DMS 273 (cell line): ENCODE results near the gene PCNT.

Source experiments
- DNase-seq: peaks from one replicate; lab custom pipeline; 2025; ENCODE audit not compliant: unreplicated experiment; lab: John Stamatoyannopoulos, UW

PCNT gene

DNA sequence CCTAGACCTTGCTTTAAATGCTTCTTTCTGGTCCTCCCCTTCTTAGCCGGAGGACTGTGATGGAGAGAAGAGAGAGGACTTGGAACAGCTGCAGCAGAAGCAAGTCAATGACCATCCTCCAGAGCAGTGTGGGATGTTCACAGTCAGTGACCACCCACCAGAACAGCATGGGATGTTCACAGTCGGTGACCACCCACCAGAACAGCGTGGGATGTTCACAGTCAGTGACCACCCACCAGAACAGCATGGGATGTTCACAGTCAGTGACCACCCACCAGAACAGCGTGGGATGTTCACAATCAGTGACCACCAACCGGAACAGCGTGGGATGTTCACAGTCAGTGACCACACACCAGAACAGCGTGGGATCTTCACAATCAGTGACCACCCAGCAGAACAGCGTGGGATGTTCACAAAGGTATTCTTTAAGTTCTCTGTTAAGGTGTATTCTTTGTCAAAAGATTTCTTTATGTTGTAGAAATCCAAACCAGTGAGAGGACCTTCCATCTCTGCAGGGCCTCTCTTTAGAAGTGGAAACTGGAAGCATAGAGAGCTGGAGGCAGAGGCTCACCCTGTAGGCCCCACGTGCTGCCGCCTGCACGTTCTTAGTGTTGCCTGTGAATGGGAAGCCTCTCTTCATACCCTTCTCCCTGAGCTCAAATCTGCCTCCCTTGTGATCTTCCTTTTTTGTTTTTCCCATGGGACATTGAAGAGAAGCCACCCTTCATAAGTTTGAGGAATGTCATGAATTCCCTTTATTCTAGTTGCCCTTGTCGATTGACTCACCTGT, 10.6 kb downstream of the PCNT start:
- no peak for DNase-seq

DNA sequence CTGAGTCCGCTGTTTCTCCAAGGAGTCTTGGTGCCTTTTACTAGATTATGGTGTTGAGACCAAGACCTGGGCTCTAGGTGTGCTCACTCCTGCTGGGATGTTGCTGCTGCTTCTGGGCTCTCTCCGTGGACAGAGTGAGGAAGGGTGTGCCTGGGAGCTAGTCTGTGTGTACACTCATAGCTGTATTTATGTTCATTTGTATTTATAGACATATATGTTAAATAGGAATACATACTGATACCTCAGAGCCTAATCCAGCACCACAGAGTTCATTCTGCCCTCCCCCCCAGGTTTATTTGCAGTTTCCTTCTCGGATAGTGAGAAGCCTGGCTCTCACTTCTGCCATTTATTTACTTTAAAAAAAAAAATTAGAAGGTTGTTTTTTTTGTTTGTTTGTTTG, 12.6 kb downstream of the PCNT start:
- DNase-seq: no peak

DNA sequence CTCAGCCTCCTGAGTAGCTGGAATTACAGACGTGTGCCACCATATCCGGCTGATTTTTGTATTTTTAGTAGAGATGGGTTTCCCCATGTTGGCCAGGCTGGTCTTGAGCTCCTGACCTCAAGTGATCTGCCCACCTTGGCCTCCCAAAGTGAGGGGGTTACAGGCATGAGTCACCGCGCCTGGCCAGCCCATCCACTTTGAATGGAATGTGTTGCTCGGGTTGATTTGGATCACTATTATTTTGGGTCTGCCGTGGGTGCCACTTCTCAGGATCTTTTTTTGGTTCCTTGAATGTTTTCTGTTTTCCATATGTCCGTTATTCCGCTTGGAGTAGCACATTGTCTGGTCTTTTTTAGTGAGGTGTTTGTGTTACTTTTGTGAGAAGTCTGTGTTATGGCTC, 17.0 kb downstream of the PCNT start:
- DNase-seq: no peak

DNA sequence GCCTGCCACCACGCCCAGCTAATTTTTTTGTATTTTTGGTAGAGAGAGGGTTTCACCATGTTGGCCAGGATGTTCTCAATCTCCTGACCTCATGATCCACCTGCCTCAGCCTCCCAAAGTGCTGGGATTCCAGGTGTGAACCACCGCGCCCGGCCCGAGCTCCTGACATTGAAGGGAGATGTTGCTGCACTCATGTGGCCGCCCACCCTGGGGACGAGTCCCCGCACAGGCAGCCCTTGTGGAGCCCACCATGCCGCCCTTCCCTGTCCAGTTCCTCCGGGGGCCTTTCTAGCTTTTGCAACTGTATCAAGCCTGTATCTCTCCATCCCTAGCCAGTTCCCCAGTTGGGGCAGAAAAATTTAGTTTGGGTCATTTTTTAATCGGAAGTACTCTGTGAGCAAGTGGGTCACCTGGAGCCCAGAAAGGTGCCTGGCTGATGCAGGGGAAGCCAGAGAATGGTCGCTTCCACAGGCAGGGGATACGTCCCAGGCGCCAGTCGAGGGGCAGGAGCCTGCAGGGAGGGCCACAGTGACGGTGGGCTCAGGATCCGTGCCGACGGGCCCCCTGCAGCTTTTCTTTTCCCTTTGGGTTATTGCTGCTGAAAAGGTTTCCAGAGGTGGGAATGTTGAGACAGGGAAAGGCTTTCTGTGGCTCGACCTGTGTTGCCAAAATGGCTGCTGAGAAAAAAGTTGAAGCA, 20.4 kb downstream of the PCNT start:
- no peak for DNase-seq

DNA sequence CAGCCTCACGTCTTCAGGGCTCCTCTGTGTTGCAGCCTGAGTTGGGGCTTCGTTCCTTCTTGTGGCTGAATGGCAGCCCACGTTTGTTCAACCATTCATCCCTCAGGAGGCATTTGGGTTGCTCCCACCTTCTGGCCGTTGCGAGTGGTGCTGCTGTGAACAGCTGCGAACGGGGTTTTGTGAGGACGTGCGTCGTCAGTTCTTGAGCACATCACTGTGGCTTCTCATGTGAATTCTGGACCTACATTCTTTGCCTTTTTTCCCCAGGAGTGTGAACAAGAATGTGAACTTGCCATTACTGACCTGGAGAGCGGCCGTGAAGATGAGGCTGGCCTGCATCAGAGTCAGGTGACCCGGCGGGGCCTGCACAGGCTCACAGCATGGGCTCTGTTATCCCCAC, 21.9 kb downstream of the PCNT start:
- DNase-seq: no peak

DNA sequence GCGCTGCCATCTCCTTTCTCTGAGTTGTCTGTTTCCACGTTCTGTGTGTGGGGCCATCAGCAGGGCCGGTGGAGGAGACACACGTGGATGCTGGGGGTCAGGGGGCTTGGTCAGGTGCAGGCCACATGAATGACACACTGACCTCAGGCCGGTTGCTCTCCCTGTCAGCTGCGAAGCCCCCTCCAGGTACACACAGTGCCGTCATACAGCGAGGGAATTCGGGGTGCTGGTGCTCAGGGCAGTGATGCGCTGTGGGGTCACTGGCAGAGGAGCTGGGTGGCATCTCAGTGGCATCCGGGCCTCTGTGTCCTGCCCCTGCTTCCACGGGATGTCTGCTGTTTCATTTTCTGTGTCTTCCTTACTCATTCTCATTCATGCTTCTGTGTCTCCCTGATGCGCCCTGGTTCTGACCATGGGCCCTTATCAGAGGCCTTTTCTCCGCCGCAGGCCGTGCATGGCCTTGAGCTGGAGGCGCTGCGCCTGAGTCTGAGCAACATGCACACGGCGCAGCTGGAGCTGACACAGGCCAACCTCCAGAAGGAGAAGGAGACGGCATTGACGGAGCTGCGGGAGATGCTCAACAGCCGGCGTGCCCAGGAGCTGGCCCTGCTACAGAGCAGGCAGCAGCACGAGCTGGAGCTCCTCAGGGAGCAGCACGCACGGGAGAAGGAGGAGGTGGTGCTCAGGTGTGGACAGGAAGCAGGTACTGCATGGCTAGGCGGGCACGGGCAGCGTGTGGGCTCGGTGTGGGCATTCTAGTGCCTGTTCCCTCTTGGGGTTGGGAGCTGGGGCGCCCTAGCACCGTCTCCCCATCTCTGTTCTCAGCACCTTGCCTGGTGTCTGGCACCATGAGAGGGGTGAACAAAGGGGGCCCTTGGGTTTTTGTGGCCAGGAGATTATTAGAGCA, 22.6 kb downstream of the PCNT start:
- DNase-seq: no peak

DNA sequence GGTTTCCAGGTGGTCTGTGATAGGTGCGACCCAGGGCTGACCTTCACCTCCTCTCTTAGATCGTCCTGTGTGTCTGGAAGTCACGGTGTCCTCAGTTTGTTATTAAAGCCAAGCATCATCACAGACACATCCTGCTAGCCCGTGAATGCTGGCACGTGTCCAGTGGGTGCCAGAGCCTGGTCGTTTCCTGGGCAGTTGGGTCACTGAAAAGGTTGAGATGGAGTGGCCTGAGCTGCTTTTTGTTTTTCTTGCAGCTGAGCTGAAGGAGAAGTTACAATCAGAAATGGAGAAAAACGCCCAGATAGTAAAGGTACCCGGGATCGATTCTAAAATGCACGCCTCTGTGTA, 23.2 kb downstream of the PCNT start:
- no peak for DNase-seq

DNA sequence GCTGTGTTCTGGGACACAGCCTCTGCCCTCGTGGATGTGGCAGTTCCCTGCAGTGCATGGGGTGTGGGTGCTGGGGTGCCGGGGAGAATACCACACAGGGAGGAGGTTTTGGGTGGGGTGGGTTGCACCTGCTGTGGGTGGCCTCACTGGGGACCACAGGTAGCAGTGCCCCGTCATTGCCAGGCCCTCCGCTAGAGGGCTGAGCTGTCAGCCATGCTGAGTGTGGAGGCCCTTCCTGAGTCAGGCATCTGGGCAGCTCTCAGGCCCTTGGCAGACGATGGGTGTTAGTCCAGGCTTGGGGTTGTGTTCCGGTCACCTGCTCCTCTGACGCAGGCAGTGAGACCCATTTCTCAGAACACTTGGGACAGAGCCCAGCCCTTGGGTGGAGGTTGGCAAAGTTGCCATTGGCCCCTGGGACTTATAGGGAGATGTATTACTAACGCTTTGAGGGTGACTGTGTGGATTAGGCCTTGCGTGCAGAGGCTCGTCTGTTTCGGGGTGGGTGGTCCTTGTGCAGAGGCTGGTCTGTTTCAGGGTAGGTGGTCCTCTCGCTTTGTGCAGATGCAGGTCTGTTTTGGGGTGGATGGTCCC, 23.9 kb downstream of the PCNT start:
- no peak for DNase-seq

DNA sequence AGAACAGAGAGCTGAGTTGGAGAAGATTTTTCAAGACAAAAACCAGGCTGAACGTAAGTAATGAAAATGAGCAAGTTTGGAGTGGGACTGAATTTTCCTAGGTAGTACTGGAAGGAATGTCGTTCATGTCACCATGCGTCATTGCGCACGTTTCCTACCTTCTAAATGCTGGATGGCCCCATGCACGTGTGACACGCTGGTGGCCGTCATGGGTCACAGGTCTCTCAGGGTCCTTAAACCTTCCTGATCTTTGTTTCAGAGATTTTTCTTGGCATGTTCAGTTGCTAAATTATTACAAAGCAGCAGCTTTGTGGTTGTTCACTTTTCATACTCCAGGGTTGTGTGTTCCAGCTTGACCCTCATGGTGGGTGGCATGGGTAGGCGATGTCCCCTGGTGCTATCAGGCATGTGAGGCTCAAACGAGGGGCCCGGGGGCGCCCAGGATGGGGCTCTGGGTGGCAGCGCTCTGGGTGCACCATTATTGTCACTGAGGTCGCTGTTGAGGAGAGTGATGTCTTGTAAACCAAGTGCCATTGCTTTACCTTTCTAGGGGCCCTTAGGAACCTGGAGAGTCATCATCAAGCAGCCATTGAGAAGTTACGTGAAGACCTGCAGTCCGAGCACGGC, 25.3 kb downstream of the PCNT start:
- DNase-seq: no peak

DNA sequence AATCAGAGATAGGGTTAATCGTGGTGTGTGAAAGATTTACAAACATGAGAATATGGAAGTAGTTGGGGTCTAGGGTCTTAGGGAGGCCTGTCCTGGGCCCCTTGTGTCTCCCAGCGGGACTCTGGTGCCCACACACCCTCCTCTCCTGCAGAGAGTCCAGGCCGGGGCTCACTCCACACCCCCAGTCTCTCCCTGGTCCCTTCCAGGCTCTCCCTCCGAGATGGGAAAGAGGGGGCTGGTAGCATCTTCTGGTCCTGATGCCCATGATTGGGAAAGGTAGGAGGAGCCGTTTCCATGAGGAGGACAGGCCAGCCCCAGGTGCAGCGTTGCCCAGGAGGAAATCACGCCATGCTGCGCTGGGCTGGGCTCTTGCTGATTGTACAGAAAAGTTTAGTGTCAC, 26.6 kb downstream of the PCNT start:
- no peak for DNase-seq

DNA sequence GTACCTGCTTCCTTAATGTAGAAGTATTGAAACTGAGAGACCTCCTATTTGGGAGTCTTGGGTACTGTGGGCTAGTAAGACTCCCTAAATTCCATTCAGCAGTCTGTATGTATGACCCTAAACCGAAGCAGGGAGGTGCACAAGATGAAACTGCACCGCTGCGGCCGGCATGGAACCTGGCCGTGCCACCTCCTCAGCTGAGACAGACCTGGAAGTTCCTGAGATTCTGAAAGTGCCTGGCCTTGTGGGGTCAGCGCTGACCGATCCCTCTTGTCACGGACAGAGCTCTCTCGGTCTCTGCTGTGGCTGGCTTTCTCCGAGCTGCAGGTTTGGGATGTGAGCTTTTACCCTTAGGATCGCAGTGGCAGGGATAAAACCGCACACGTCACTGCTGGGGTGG, 27.0 kb downstream of the PCNT start:
- no peak for DNase-seq

DNA sequence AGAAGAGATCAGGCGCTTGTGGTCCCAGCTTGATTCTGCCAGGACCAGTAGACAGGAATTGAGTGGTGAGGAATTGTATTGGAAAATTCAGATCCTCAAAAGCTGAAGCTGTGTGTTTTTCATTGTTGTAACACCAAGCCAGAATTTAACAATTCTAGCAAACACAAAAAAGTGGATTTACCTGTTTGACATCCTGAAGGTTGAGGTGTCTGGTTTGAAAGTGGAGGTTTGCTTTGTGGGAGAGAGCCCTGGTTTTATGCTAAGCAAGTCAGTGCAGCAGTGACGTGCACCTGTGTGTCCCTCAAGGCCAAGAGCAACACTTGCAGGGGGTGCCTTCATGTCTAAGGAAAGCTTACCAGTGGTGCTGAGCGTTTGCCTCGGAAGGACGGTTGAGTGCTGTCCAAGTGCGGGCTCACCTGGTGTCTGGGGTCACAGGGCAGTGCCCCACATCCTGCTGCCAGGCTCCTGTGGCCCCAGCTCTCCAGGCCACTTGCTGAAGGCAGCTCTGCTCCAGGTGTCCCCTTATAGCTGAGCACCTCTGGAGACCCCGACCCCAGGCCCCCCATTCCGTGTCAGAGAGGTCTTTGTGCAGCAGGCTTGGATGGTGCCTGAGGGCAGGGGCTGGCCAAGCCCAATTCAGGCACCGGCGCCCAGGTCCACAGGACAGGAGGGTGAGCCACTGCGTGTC, 27.7 kb downstream of the PCNT start:
- no peak for DNase-seq

DNA sequence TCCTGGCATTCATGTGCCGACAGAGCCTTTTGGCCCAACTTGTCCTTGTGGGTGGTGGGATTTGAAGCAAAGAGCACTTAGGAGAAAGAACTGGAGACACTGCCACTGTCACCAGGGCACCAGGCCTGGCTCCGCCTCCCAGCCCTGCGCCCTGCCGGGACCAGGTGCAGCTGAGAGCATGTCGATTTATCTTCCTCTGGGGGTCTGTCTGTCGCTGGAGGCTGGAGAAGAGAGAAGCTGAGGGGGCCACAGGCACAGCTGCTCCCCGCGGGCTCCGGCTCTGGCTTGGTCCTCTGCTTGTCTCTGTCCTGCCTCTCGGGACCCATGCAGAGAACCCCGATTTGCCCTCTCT, 28.2 kb downstream of the PCNT start:
- DNase-seq: no peak

DNA sequence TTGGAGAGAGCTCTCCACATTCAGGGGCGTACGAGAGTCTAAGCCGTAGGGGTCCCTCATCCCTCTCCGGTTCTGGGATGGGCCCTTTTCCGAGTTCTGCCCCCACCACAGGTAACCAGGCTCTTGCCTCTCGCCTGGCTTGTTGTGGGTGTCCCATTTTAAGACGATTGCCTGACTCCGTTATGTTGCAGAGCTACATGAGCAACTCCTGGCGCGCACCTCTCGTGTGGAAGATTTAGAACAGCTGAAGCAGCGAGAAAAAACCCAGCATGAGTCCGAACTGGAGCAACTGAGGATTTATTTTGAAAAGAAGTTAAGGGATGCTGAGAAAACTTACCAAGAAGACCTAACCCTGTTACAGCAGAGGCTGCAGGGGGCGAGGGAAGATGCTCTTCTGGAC, 29.0 kb downstream of the PCNT start:
- no peak for DNase-seq

DNA sequence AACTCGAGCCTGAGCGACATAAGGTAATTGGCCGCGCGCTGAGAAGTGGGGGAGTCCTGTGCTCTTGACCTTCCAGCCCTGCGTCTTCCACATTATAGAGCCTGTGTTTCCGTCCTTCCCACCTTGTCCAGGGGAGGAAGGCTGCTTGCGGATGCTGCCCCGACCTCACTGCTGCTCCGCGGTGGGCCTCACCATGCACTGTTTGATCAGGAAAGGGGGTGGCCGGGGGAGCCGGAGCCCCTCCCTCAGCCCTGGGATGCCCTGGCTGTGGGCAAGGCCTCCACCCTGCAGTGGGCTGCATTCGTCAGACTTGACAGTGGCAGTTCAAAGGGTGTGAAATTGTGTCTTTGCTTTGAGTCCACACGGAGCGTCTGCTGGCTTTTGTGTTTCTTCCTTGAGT, 30.1 kb downstream of the PCNT start:
- DNase-seq: no peak

DNA sequence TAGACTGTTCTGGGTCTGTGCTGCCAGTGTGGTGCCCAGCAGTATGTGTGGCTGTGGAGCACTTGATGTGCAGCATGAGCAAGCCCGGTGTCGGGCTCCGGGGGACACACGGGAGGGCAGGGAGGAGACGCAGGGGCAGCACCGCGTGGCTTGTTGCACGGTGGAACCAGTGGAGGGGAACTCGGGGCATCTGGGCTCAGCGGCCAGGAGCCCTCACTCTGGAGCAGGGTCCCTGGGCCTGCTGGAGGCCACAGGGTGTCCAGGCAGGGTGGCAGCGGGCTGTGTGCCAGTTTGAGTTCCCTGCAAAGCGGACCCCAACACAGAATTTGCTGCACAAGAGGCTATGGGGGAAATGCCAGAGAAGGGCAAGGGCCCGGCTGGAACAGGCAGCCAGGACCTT, 30.6 kb downstream of the PCNT start:
- DNase-seq: no peak

DNA sequence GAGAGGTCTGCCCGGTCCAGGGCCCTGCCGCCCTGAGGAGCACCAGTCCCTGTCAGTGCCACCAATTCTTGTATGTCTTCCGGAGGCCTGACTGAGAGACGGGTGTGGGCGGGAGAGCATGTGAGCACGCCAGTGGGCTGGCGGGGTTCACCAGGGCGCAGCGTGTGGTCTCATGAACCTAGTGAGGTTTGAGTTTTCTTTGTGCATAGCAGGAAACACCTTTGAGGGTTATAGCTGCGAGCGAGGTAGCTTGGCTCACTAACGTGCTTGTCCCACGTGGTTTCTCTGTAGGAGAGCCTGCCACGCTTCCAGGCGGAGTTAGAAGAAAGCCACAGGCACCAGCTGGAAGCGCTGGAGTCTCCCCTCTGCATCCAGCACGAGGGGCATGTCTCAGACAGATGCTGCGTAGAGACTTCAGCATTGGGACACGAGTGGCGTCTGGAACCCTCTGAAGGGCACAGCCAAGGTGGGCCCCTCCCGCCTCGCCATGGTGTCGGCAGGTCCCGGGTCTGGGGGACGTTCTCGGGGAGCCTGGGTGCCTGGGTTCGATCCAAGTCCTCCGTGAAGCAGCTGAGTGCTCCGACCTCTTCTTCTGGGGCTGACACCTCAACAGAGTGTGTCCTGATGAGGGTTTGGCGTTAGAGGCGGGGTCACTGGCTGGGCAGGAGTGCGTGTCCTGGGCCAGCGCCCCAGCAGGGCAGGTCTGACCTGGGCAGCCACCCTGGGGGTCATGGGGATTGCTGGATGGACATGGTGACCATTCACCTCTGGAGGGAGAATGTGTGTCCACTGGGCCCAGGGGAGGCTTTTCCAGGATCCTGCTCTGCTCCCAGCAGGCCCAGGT, 31.4 kb downstream of the PCNT start:
- no peak for DNase-seq

DNA sequence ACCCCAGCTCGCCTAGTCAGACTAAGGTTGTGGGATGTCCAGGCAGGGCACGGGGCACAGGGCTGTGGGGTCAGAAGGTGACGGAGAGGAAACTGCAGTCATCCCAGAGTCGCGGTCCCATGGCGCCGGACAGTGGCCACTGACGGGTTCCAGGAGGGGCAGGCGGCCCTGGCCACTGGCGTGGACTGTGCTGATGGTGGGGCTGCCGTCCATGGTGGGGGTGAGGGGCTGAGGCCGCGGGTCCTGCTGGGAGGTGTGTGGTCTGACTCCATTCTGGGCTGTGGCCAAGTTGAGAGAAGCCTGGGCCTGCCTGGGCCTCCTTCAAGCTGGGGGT, 32.0 kb downstream of the PCNT start:
- DNase-seq: no peak

DNA sequence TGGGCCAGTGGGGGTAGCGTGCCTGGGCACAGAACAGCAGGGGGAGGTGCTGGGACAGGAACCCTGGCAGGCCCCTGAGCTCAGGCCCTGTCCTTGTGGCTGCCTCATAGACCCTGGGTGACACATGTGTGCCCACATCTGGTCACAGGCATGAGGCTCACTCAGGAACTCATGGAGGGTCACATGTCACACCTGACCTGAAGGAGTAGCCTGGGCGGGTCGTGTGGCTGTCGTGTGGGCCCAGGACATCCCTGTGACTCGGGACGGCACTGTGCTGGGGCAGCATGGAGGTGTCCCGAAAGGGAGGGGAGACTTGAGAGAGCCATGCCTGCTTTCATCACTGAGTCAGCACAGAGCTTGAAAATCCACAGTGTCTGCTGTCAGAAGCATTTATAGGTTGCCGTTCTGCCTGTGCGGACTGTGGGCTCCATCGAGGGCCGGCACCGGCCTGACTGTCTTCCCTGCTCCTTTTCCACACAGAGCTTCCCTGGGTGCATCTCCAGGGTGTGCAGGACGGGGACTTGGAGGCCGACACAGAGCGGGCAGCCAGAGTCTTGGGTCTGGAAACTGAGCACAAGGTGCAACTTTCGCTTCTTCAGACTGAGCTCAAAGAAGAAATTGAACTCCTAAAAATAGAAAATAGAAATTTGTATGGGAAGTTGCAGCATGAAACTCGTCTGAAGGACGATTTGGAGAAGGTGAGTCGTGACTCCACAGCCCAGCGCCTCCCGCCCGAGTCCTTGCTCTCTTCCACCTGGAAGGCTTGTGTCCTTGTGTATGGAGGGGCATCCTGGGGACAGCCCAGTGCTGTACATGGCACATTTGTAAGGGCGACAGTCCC, 32.8 kb downstream of the PCNT start:
- DNase-seq: no peak
